ENCODE results near the gene SHROOM3.

- no peak for TF ChIP-seq CTCF (IDR thresholded peaks at IDR 0.05)
- TF ChIP-seq POLR2A (IDR thresholded peaks at IDR 0.05): no peak
These were observed 136.2 kb downstream of the SHROOM3 start for GRCh38 chr4:76571274-76571673.

Data from Peyer's patch (tissue), 4 donors.